Activated T-helper 17 cell treated with anti-CD3 and anti-CD28 coated beads, Interleukin-2, amount 50 U/mL, for 72 hours (primary cell): ENCODE results near the gene FPR3. TPM values are rescaled to one million over a fixed set of nuclear protein-coding genes. Genes with fewer than 3 reads are reported as not detected.

Experiments used
- ATAC-seq: fragments of 150-1000 bp; cut with Tn5 transposase; replicated peaks from 2 replicates; pipeline ENCODE4 v1.10.0; 2021; ENCODE audit warnings: mild to moderate bottlenecking, moderate library complexity
- H3K27ac Mint-ChIP-seq: one replicate; pipeline ENCODE4 v1.8.0; 2022; ENCODE audit warnings: mixed read lengths
- H3K27me3 Mint-ChIP-seq: one replicate; pipeline ENCODE4 v1.8.0; 2022; ENCODE audit warnings: mixed read lengths
- H3K36me3 Mint-ChIP-seq: one replicate; pipeline ENCODE4 v1.8.0; 2022; ENCODE audit warnings: low read depth, mild to moderate bottlenecking, mixed read lengths
- H3K4me1 Mint-ChIP-seq: one replicate; pipeline ENCODE4 v1.8.0; 2022; ENCODE audit warnings: mixed read lengths
- H3K4me3 Mint-ChIP-seq: one replicate; pipeline ENCODE4 v1.8.0; 2022; ENCODE audit warnings: mild to moderate bottlenecking, mixed read lengths
- H3K9me3 Mint-ChIP-seq: one replicate; pipeline ENCODE4 v1.8.0; 2022; ENCODE audit warnings: mixed read lengths
- total RNA-seq, 2 donors: library from RNA; stranded (reverse); gene quantifications; one replicate each; pipeline ENCODE4 v1.2.3, GENCODE V29; 2022

Gene FPR3
- total RNA-seq, 2 donors from 2014 or later = not detected

DNA sequence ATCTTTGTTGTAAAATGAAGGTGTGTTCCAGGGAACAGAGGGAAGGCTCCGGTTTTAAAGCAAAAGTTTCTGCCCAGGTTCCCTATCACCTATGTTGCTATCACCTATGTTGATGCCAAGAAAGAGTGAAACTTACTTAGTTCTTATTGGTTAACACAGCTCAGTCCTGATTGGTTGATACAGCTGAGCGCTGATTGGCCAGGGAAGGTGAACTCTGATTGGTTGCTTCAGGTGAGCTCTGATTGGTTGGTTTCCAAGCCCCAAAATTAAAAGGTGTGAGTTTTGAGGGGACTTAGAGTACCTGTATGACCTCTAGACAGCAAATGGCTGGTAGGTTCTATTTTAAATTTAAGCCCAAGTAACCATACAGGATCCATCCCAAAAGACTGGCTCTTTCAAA lies 42.2 kb downstream of the FPR3 start:
- H3K4me1 Mint-ChIP-seq = no peaks in the 10 kb centered on the region
- H3K36me3 Mint-ChIP-seq = no peaks in the 10 kb centered on the region
- no peak for ATAC-seq
- no peak overlapping the region for H3K27ac Mint-ChIP-seq
- H3K9me3 Mint-ChIP-seq = peaks cover 23% of the 10 kb centered on the region
- H3K27me3 Mint-ChIP-seq = no peaks in the 10 kb centered on the region
- H3K4me3 Mint-ChIP-seq = no peak overlapping the region

GRCh38 chr19:51861870-51862622 lies 67.1 kb downstream of the FPR3 start:
- no peak for ATAC-seq
- no peak overlapping the region for H3K4me3 Mint-ChIP-seq
- H3K27ac Mint-ChIP-seq = no peak overlapping the region
- H3K27me3 Mint-ChIP-seq = no peaks in the 10 kb centered on the region
- peaks cover 39% of the 10 kb centered on the region for H3K9me3 Mint-ChIP-seq
- peaks cover 6% of the 10 kb centered on the region for H3K36me3 Mint-ChIP-seq
- no peaks in the 10 kb centered on the region for H3K4me1 Mint-ChIP-seq

DNA sequence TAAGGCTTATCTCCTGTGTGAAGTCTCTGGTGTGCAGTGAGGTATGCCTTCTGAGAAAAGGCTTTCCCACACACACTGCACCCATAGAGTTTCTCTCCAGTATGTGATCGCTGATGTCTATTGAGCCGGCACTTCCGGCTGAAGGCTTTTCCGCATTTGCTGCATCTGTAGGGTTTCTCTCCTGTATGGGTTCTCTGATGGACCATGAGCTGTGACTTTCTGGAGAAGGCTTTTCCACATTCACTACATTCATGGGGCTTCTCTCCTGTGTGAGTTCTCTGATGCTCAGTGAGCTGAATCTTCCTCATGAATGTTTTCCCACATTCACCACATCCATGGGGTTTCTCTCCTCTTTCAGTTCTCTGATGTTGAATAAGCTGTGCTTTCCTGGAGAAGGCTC lies 78.1 kb downstream of the FPR3 start:
- peaks cover 58% of the 10 kb centered on the region for H3K36me3 Mint-ChIP-seq
- H3K4me1 Mint-ChIP-seq = no peaks in the 10 kb centered on the region
- no peak overlapping the region for H3K4me3 Mint-ChIP-seq
- H3K27ac Mint-ChIP-seq = no peak overlapping the region
- H3K27me3 Mint-ChIP-seq = no peaks in the 10 kb centered on the region
- ATAC-seq = no peak
- H3K9me3 Mint-ChIP-seq = peaks cover 59% of the 10 kb centered on the region

Other genes starting within 250 kb of the FPR3 start
- gene ZNF175, start 223.9 kb upstream of the FPR3 start, total RNA-seq = 10 to 100 TPM in 1 of 2 donors, 1 to 10 TPM in 1; 8.0 to 16.9 TPM
- gene SIGLEC5, start 164.8 kb upstream of the FPR3 start, total RNA-seq = not detected
- gene SIGLEC14, start 148.3 kb upstream of the FPR3 start, total RNA-seq = not detected
- 10 to 100 TPM in 1 of 2 donors, 1 to 10 TPM in 1; 3.2 to 18.3 TPM for gene SPACA6, start 101.8 kb upstream of the FPR3 start, total RNA-seq
- gene HAS1, start 71.2 kb upstream of the FPR3 start, total RNA-seq = not detected
- gene FPR1, start 43.3 kb upstream of the FPR3 start, total RNA-seq = not detected
- gene FPR2, start 34.0 kb upstream of the FPR3 start, total RNA-seq = not detected
- 1 to 10 TPM; 5.2 to 5.7 TPM for gene ZNF577, start 92.8 kb downstream of the FPR3 start, total RNA-seq
- gene ZNF649, start 109.9 kb downstream of the FPR3 start, total RNA-seq = 1 to 10 TPM; 4.4 to 6.9 TPM
- gene ZNF613, start 132.3 kb downstream of the FPR3 start, total RNA-seq = 1 to 10 TPM; 3.5 to 4.3 TPM
- gene ZNF350, start 191.7 kb downstream of the FPR3 start, total RNA-seq = 10 to 100 TPM in 1 of 2 donors, 1 to 10 TPM in 1; 6.2 to 12.8 TPM
- gene ZNF615, start 213.1 kb downstream of the FPR3 start, total RNA-seq = 10 to 100 TPM in 1 of 2 donors, 1 to 10 TPM in 1; 5.9 to 15.2 TPM
- 1 to 10 TPM; 7.0 to 7.7 TPM for gene ZNF614, start 233.2 kb downstream of the FPR3 start, total RNA-seq